Sigmoid colon (tissue), 7 donors: ENCODE data around the gene GSC2. TPM values are rescaled to one million over a fixed set of nuclear protein-coding genes. Genes with fewer than 3 reads are reported as not detected.
A peak's percentile ranks its signal among the peaks of the same experiment; 100 is the strongest.

Experiments used
- DNase-seq: peaks from one replicate; pipeline ENCODE4 v3.0.0-alpha.2; 2019
- H3K27ac ChIP-seq, 4 donors: fragments of 200-600 bp; sonication (generic); one replicate each; pipeline ENCODE4 v1.5.1; 2016 to 2019; ENCODE audit warnings: mild to moderate bottlenecking in 1 of 4
- H3K27me3 ChIP-seq, 3 donors: fragments of 200-600 bp; sonication (generic); one replicate each; pipeline ENCODE4 v1.5.1; 2019; ENCODE audit warnings: mild to moderate bottlenecking in 1 of 3
- H3K36me3 ChIP-seq, 4 donors: fragments of 200-600 bp; sonication (generic); one replicate each; pipeline ENCODE4 v1.5.1; 2016 to 2019
- H3K4me1 ChIP-seq, 4 donors: fragments of 200-600 bp; sonication (generic); one replicate each; pipeline ENCODE4 v1.5.1; 2017 to 2019
- H3K4me3 ChIP-seq, 4 donors: fragments of 200-600 bp; sonication (generic); one replicate each; pipeline ENCODE4 v1.5.1; 2017 to 2019; ENCODE audit warnings: mild to moderate bottlenecking in 2 of 4, moderate library complexity in 1 of 4
- H3K9me3 ChIP-seq, 4 donors: fragments of 200-600 bp in 3 of 4; sonication (generic) in 3 of 4; one replicate each; pipeline versions ENCODE4 v1.5.1 to v1.6.1; 2013 to 2019
- CTCF ChIP-seq, 4 experiments: fragments of 450-650 bp in 3 of 4; fragments of 200-600 bp in 1 of 4; IDR thresholded peaks; one replicate each; pipeline ENCODE4 v1.5.1; 2016 to 2019; ENCODE audit warnings: antibody characterized with exemption in 4 of 4, mild to moderate bottlenecking in 3 of 4, moderate library complexity in 2 of 4
- EP300 ChIP-seq, 4 donors: sonication (generic); formaldehyde crosslinking; IDR thresholded peaks; one replicate each; pipeline ENCODE4 v1.6.1; 2017; ENCODE audit warnings: antibody characterized with exemption in 4 of 4
- POLR2A ChIP-seq, 2 donors: fragments of 450-650 bp; IDR thresholded peaks; one replicate each; pipeline ENCODE4 v1.6.1; 2016; ENCODE audit warnings: antibody characterized with exemption in 2 of 2, mild to moderate bottlenecking in 2 of 2, moderate library complexity in 2 of 2
- POLR2AphosphoS5 ChIP-seq, 4 donors: sonication (generic); formaldehyde crosslinking; IDR thresholded peaks; one replicate each; pipeline ENCODE4 v1.6.1; 2017; ENCODE audit warnings: antibody characterized with exemption in 4 of 4
- WGBS, 2 donors: extraction: QIAGEN DNeasy Blood & Tissue Kit; methylation state at CpG; one replicate each; pipeline ENCODE4 v1.1.7; 2013; 5-methylcytosine and 5-hydroxymethylcytosine counted together
- intact Hi-C: fragments of 100-400 bp; cut with DNase I; formaldehyde crosslinking; loops from one replicate; pipeline ENCODE4 v1.15.1; 2023
- polyA plus RNA-seq, 3 donors: library from polyadenylated mRNA; stranded (reverse); fragments of 200-250 nt; gene quantifications; one replicate each; pipeline ENCODE4 v1.2.3, GENCODE V29; 2013
- total RNA-seq, 4 donors: library from RNA; depleted of rRNA; stranded (reverse); fragments of >200 nt; gene quantifications; one replicate each; pipeline ENCODE4 v1.1.0, GENCODE V29; 2016
- donor health status: healthy with polysubstance abuse.
- donor health status: Bipolar disorder and iron deficiency.
- donor health status: healthy.

The GSC2 gene
- total and polyA plus RNA-seq, 7 donors: not detected

- no peak for DNase-seq
Measured at GRCh38 chr22:19172213-19173046, 22.3 kb upstream of the GSC2 start.

GRCh38 chr22:19169947-19170318, 19.8 kb upstream of the GSC2 start:
- H3K27ac ChIP-seq: no peak overlapping the region
- peaks cover 0 to 54% (median 50%) of the 10 kb centered on the region in 4 donors for H3K4me1 ChIP-seq
- H3K4me3 ChIP-seq: peak overlapping the region in 1 of 4 donors; percentile 40
- intact Hi-C loops: no loop called here
- no peaks in the 10 kb centered on the region for H3K36me3 ChIP-seq
- 34 to 54% methylated on average over 7 of the region's 7 CpGs for WGBS, 2 donors
- H3K9me3 ChIP-seq: no peaks in the 10 kb centered on the region
- DNase-seq: no peak
- peaks cover 7 to 44% (median 32%) of the 10 kb centered on the region in 3 donors for H3K27me3 ChIP-seq
- TF ChIP-seq EP300 (IDR thresholded peaks at IDR 0.05): no peak
- TF ChIP-seq POLR2A (IDR thresholded peaks at IDR 0.05): no peak
- no peak for TF ChIP-seq POLR2AphosphoS5 (IDR thresholded peaks at IDR 0.05)
- TF ChIP-seq CTCF (IDR thresholded peaks at IDR 0.05): no peak

More at GRCh38 chr22:19172213-19173046, 22.3 kb upstream of the GSC2 start:
- intact Hi-C loops: no loop called here
- Histone ChIP-seq H3K9me3 (no peaks in the 10 kb centered on the region), H3K27me3 (peaks cover 7 to 23% (median 22%) of the 10 kb centered on the region in 3 donors), H3K4me3 (peak overlapping the region; percentile 69 to 99 (median 97)), H3K4me1 (peaks cover 0 to 66% (median 61%) of the 10 kb centered on the region in 4 donors), H3K36me3 (no peaks in the 10 kb centered on the region), H3K27ac (peak overlapping the region; percentile 84 to 95 (median 91))
- TF ChIP-seq POLR2A (IDR thresholded peaks at IDR 0.05): no peak
- TF ChIP-seq POLR2AphosphoS5 (IDR thresholded peaks at IDR 0.05): no peak
- no peak for TF ChIP-seq CTCF (IDR thresholded peaks at IDR 0.05)
- TF ChIP-seq EP300 (IDR thresholded peaks at IDR 0.05): no peak
- WGBS, 2 donors: 12 to 40% methylated on average over 13 of the region's 13 CpGs

- Histone ChIP-seq H3K4me3 (peak overlapping the region in 3 of 4 donors; percentile 20 to 40 (median 21)), H3K27ac (peak overlapping the region in 1 of 4 donors; percentile 6), H3K4me1 (peaks cover 0 to 47% (median 44%) of the 10 kb centered on the region in 4 donors), H3K27me3 (peaks cover 7 to 50% (median 37%) of the 10 kb centered on the region in 3 donors), H3K36me3 (no peaks in the 10 kb centered on the region), H3K9me3 (no peaks in the 10 kb centered on the region)
- no peak for DNase-seq
- intact Hi-C loops: no loop called here
- 5 to 7% methylated on average over 58 of the region's 58 CpGs for WGBS, 2 donors
- TF ChIP-seq POLR2A (IDR thresholded peaks at IDR 0.05) (no peak), POLR2AphosphoS5 (IDR thresholded peaks at IDR 0.05) (no peak), CTCF (IDR thresholded peaks at IDR 0.05) (no peak), EP300 (IDR thresholded peaks at IDR 0.05) (no peak)
Measured at GRCh38 chr22:19169002-19169946, 19.2 kb upstream of the GSC2 start.

GRCh38 chr22:19168088-19168890, 18.2 kb upstream of the GSC2 start:
- Histone ChIP-seq H3K36me3 (no peaks in the 10 kb centered on the region), H3K9me3 (no peaks in the 10 kb centered on the region), H3K27me3 (peaks cover 7 to 59% (median 37%) of the 10 kb centered on the region in 3 donors), H3K4me1 (peaks cover 0 to 37% (median 35%) of the 10 kb centered on the region in 4 donors), H3K4me3 (no peak overlapping the region), H3K27ac (no peak overlapping the region)
- intact Hi-C loops: no loop called here
- TF ChIP-seq POLR2AphosphoS5 (IDR thresholded peaks at IDR 0.05): no peak
- TF ChIP-seq EP300 (IDR thresholded peaks at IDR 0.05): no peak
- no peak for TF ChIP-seq CTCF (IDR thresholded peaks at IDR 0.05)
- no peak for TF ChIP-seq POLR2A (IDR thresholded peaks at IDR 0.05)
- no peak for DNase-seq
- 23 to 59% methylated on average over 17 of the region's 17 CpGs for WGBS, 2 donors
